Measurements from ENCODE around the gene KIN.

The KIN gene

GRCh38 chr10:7787857-7788638, at the start of gene KIN, which contains the start of gene ATP5F1C:
TSS of gene KIN (minus strand) at chr10:7787993. CDS start at chr10:7787933, 60 bp downstream.
TSS of gene ATP5F1C (plus strand) at chr10:7788177. CDS start at chr10:7788208, 31 bp downstream.
- DNase-seq, result peak; percentile 57

- no peak for DNase-seq
These were observed 48.8 kb upstream of the KIN start for GRCh38 chr10:7836571-7836970.

GRCh38 chr10:7834262-7834661, 46.5 kb upstream of the KIN start:
- DNase-seq, result no peak

GRCh38 chr10:7833210-7833609, 45.4 kb upstream of the KIN start:
- no peak for DNase-seq

GRCh38 chr10:7832060-7832459, 44.3 kb upstream of the KIN start:
- no peak for DNase-seq

GRCh38 chr10:7829289-7829834, 41.6 kb upstream of the KIN start:
- no peak for DNase-seq

- no peak for DNase-seq
These were observed 39.2 kb upstream of the KIN start for GRCh38 chr10:7826971-7827370.

- DNase-seq, result no peak
These were observed 36.5 kb upstream of the KIN start for GRCh38 chr10:7824251-7824650.

GRCh38 chr10:7819121-7819460, 31.3 kb upstream of the KIN start:
- DNase-seq, result no peak

GRCh38 chr10:7818295-7819120, 30.7 kb upstream of the KIN start, which contains the start of gene TAF3:
TSS of gene TAF3 (plus strand) at chr10:7818505. CDS start at chr10:7818710, 205 bp downstream.
- peak; percentile 13 for DNase-seq

- DNase-seq, result no peak
These were observed 30.1 kb upstream of the KIN start for GRCh38 chr10:7817984-7818294.

GRCh38 chr10:7817576-7817975, 29.8 kb upstream of the KIN start:
- DNase-seq, result no peak

- DNase-seq, result no peak
These were observed 25.7 kb upstream of the KIN start for GRCh38 chr10:7813481-7813880.

- DNase-seq, result peak; percentile 4
These were observed 23.9 kb upstream of the KIN start for GRCh38 chr10:7811743-7812142.

GRCh38 chr10:7811000-7811399, 23.2 kb upstream of the KIN start:
- DNase-seq, result no peak

- no peak for DNase-seq
These were observed 22.6 kb upstream of the KIN start for GRCh38 chr10:7810443-7810842.

GRCh38 chr10:7808686-7809267, 21.0 kb upstream of the KIN start:
- no peak for DNase-seq

GRCh38 chr10:7804741-7805140, 16.9 kb upstream of the KIN start:
- no peak for DNase-seq

- no peak for DNase-seq
These were observed 16.4 kb upstream of the KIN start for GRCh38 chr10:7804216-7804615.

- DNase-seq, result no peak
These were observed 14.8 kb upstream of the KIN start for GRCh38 chr10:7802606-7803005.

GRCh38 chr10:7797582-7797981, 9.8 kb upstream of the KIN start:
- DNase-seq, result no peak

GRCh38 chr10:7795605-7796004, 7.8 kb upstream of the KIN start:
- DNase-seq, result no peak

GRCh38 chr10:7794251-7795026, 6.6 kb upstream of the KIN start:
- no peak for DNase-seq

All from NCI-H1417 treated with DMSO at 0.1 percent for 48 hours (cell line).